IMR-90 (cell line): ENCODE measurements around the gene PTPRO. TPM values are rescaled to one million over a fixed set of nuclear protein-coding genes. Genes with fewer than 3 reads are reported as not detected.

Source experiments
- ATAC-seq: fragments of 200-7000 bp; cut with Tn5 transposase; 2 replicates; pipeline ENCODE4 v1.9.1; 2020; ENCODE audit warnings: low read depth, mild to moderate bottlenecking, moderate library complexity
- BruUV-seq: library from RNA; stranded (reverse); fragments of 400-500 nt; replicated peaks from 2 replicates; lab custom pipeline; 2021; lab: Mats Ljungman, UMichigan
- CTCF ChIA-PET: fragments of 300-600 bp; formaldehyde crosslinking; extraction: SDS; loops from one replicate; lab custom pipeline; 2021; ENCODE audit warnings: antibody characterized with exemption; lab: Yijun Ruan, JAX
- POLR2A ChIA-PET: fragments of 300-600 bp; sonication (Branson Sonifier 250); formaldehyde crosslinking; loops from one replicate; lab custom pipeline; 2022; ENCODE audit warnings: antibody characterized with exemption; ENCODE audit not compliant: unreplicated experiment; lab: Charles Lee
- DNase-seq: peaks from one replicate; pipeline ENCODE4 v3.0.0; 2013
- H2AFZ ChIP-seq: replicated peaks from 2 replicates; pipeline ENCODE3; 2013; ENCODE audit warnings: low read length, mild to moderate bottlenecking; ENCODE audit not compliant: poor library complexity
- H2AK5ac ChIP-seq: 2 replicates; pipeline ENCODE4 v1.6.1; 2013; ENCODE audit warnings: low read depth, low read length, inconsistent platforms
- H2AK9ac ChIP-seq: replicated peaks from 2 replicates; pipeline ENCODE3; 2013; ENCODE audit warnings: mild to moderate bottlenecking, low read depth, low read length, moderate library complexity; ENCODE audit not compliant: poor library complexity
- H2BK120ac ChIP-seq: 2 replicates; pipeline ENCODE4 v1.6.1; 2013; ENCODE audit warnings: low read depth, low read length, inconsistent platforms
- H2BK15ac ChIP-seq: 3 replicates; pipeline ENCODE4 v1.6.1; 2013; ENCODE audit warnings: low read depth, low read length, inconsistent platforms
- H2BK20ac ChIP-seq: 2 replicates; pipeline ENCODE4 v1.6.1; 2013; ENCODE audit warnings: low read depth, mild to moderate bottlenecking, inconsistent platforms, low read length, moderate library complexity
- H2BK5ac ChIP-seq: 2 replicates; pipeline ENCODE4 v1.6.1; 2013; ENCODE audit warnings: mild to moderate bottlenecking, low read depth, low read length, inconsistent platforms; ENCODE audit not compliant: poor library complexity, severe bottlenecking
- H3K14ac ChIP-seq: replicated peaks from 2 replicates; pipeline ENCODE4 v1.6.1; 2013; ENCODE audit warnings: low read depth, low read length, inconsistent platforms
- H3K18ac ChIP-seq: 2 replicates; pipeline ENCODE4 v1.6.1; 2013; ENCODE audit warnings: low read depth, low read length, control low read depth
- H3K23ac ChIP-seq: 2 replicates; pipeline ENCODE4 v1.6.1; 2013; ENCODE audit warnings: low read depth, low read length, inconsistent platforms
- H3K27ac ChIP-seq: 2 replicates; pipeline ENCODE4 v1.5.1; 2013; ENCODE audit warnings: mild to moderate bottlenecking, control low read depth, low read length; ENCODE audit not compliant: insufficient read depth
- H3K27me3 ChIP-seq: 2 replicates; pipeline ENCODE4 v1.6.1; 2013; ENCODE audit warnings: low read length; ENCODE audit not compliant: control insufficient read depth, insufficient read depth
- H3K36me3 ChIP-seq: 2 replicates; pipeline ENCODE4 v1.6.1; 2013; ENCODE audit warnings: low read length, mixed read lengths; ENCODE audit not compliant: control insufficient read depth, insufficient read depth
- H3K4ac ChIP-seq: 2 replicates; pipeline ENCODE4 v1.6.1; 2013; ENCODE audit warnings: low read depth, low read length, inconsistent platforms
- H3K4me1 ChIP-seq: 2 replicates; pipeline ENCODE4 v1.6.1; 2013; ENCODE audit warnings: low read length, mixed read lengths; ENCODE audit not compliant: control insufficient read depth, insufficient read depth
- H3K4me2 ChIP-seq: 2 replicates; pipeline ENCODE4 v1.6.1; 2013; ENCODE audit warnings: low read depth, mild to moderate bottlenecking, control low read depth, low read length, moderate library complexity
- H3K4me3 ChIP-seq: 2 replicates; pipeline ENCODE4 v1.5.1; 2013; ENCODE audit warnings: low read depth, mild to moderate bottlenecking, control low read depth, low read length, moderate library complexity; ENCODE audit not compliant: insufficient read depth
- H3K56ac ChIP-seq: 2 replicates; pipeline ENCODE4 v1.6.1; 2013; ENCODE audit warnings: low read length, inconsistent platforms; ENCODE audit not compliant: insufficient read depth; ENCODE audit errors: extremely low read depth
- H3K79me1 ChIP-seq, 2 experiments: 2 replicates each; pipeline ENCODE4 v1.6.1; 2013; ENCODE audit warnings: low read length in 2 of 2, inconsistent platforms in 1 of 2, low read depth in 1 of 2
- H3K9ac ChIP-seq: 2 replicates; pipeline ENCODE4 v1.6.1; 2013; ENCODE audit warnings: low read depth, low read length, control low read depth
- H3K9me1 ChIP-seq: 2 replicates; pipeline ENCODE4 v1.6.1; 2013; ENCODE audit warnings: low read length, inconsistent platforms; ENCODE audit not compliant: insufficient read depth
- H3K9me3 ChIP-seq: 2 replicates; pipeline ENCODE4 v1.6.1; 2013; ENCODE audit warnings: low read length; ENCODE audit not compliant: control insufficient read depth, insufficient read depth
- H4K20me1 ChIP-seq: 2 replicates; pipeline ENCODE4 v1.6.1; 2013; ENCODE audit warnings: low read length, inconsistent platforms; ENCODE audit not compliant: insufficient read depth
- H4K5ac ChIP-seq: 2 replicates; pipeline ENCODE4 v1.6.1; 2013; ENCODE audit warnings: mild to moderate bottlenecking, low read depth, low read length, control low read depth
- H4K8ac ChIP-seq, 2 experiments: 2 replicates each; pipeline ENCODE4 v1.6.1; 2013; ENCODE audit warnings: low read depth in 2 of 2, low read length in 2 of 2, control low read depth in 1 of 2, inconsistent platforms in 1 of 2
- H4K91ac ChIP-seq: 2 replicates; pipeline ENCODE4 v1.6.1; 2013; ENCODE audit warnings: low read depth, low read length, inconsistent platforms; ENCODE audit not compliant: insufficient read depth
- CHD1 ChIP-seq: IDR thresholded peaks from 2 replicates; pipeline ENCODE4 v1.6.1; 2012; ENCODE audit warnings: low read depth, low read length, improper control_type of control experiment
- CTCF ChIP-seq: conservative IDR thresholded peaks from 2 replicates; pipeline ENCODE4 v1.5.1; 2012; ENCODE audit warnings: mild to moderate bottlenecking, low read depth, low read length, improper control_type of control experiment
- MAZ ChIP-seq: IDR thresholded peaks from 2 replicates; pipeline ENCODE4 v1.6.1; 2012; ENCODE audit warnings: low read depth, mild to moderate bottlenecking, low read length, improper control_type of control experiment, moderate library complexity, borderline replicate concordance
- MXI1 ChIP-seq: IDR thresholded peaks from 2 replicates; pipeline ENCODE4 v1.6.1; 2012; ENCODE audit warnings: low read depth, mild to moderate bottlenecking, low read length, moderate library complexity, borderline replicate concordance
- RAD21 ChIP-seq: IDR thresholded peaks from 2 replicates; pipeline ENCODE4 v1.6.1; 2012; ENCODE audit warnings: low read length, improper control_type of control experiment
- RFX5 ChIP-seq: IDR thresholded peaks from 2 replicates; pipeline ENCODE4 v1.8.0; 2012; ENCODE audit warnings: low read depth, mild to moderate bottlenecking, low read length, moderate library complexity
- SMC3 ChIP-seq: fragments of 150-350 bp; IDR thresholded peaks from 2 replicates; pipeline ENCODE4 v1.6.1; 2016; ENCODE audit warnings: low read depth, mild to moderate bottlenecking, antibody characterized with exemption, low read length, moderate library complexity
- WGBS, 2 experiments: methylation state at CpG; one replicate each; pipeline versions ENCODE4 v1.1.5 to v1.1.7; 2013; ENCODE audit warnings: missing lambda C conversion rate in 2 of 2; ENCODE audit not compliant: insufficient read length in 1 of 2; ENCODE audit errors: extremely low coverage in 2 of 2; 5-methylcytosine and 5-hydroxymethylcytosine counted together
- dilution Hi-C: fragments of 300-500 bp; cut with HindIII; formaldehyde crosslinking; loops from one replicate; pipeline ENCODE4 v1.14.3; 2018; ENCODE audit warnings: low sequenced_read_pairs; ENCODE audit not compliant: unreplicated experiment
- in situ Hi-C: fragments of 300-500 bp; cut with MboI; formaldehyde crosslinking; loops from 3 replicates; pipeline ENCODE4 v1.14.3; 2019; ENCODE audit warnings: low sequenced_read_pairs, inconsistent platforms, mixed read lengths
- intact Hi-C: fragments of 100-400 bp; cut with micrococcal nuclease; formaldehyde crosslinking; loops from 2 replicates; pipeline ENCODE4 v1.10.0; 2022
- polyA plus RNA-seq, 3 experiments: library from polyadenylated mRNA; depleted of rRNA; stranded (reverse); fragments of >200 nt; gene quantifications; 2 replicates each; pipeline ENCODE4 v1.2.3, GENCODE V29; 2012; ENCODE audit warnings: low replicate concordance in 1 of 3
- total RNA-seq: library from RNA; depleted of rRNA; stranded (reverse); fragments of >200 nt; gene quantifications from 2 replicates; pipeline ENCODE4 v1.2.3, GENCODE V29; 2012
- TF ChIP-seq, protein P1 (sequence below): fragments of 150-350 bp; IDR thresholded peaks from 2 replicates; pipeline ENCODE4 v1.6.1; 2017; ENCODE audit warnings: mild to moderate bottlenecking, antibody characterized with exemption, low read length, low read depth

Gene PTPRO
- total and polyA plus RNA-seq, 2 of the 4 experiments (the other 2 are of a cell fraction) = 0.03 to 0.18 TPM

DNA sequence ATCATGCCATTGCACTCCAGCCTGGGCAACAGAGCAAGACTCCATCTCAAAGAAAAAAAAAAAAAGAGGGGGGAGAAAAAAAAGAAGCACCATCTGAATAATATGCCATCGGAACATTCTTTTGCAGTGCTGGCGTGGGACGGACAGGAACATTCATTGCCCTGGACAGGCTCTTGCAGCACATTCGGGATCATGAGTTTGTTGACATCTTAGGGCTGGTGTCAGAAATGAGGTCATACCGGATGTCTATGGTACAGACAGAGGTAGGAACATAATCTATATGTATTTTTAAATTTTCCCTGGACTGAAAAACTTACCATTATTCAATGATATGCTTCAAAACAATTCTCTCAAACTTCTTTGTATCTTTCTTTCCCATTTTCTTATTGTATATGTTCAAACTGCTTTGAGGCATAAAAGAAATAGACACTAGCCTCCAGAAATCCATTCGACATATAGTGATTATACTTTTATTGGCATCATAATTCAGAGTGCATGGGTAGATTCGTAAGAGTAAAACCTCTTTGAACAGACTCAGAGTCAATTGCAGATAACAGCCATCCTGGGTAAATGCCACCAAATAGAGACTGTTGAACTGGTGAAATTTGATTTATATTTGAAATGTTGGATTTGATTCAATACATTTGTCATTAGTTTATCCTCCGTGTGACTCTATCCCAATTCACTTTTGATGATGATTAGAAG is 267.2 kb downstream of the PTPRO start (continued):
- TF ChIP-seq, protein P1, sequence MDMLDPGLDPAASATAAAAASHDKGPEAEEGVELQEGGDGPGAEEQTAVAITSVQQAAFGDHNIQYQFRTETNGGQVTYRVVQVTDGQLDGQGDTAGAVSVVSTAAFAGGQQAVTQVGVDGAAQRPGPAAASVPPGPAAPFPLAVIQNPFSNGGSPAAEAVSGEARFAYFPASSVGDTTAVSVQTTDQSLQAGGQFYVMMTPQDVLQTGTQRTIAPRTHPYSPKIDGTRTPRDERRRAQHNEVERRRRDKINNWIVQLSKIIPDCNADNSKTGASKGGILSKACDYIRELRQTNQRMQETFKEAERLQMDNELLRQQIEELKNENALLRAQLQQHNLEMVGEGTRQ = no peak

- peak; percentile 70 for DNase-seq
- no peaks in the 10 kb centered on the region for H4K20me1 ChIP-seq
- H3K27ac ChIP-seq = no peak overlapping the region
- peak overlapping the region; percentile 27; the same call in 1 of the 2 replicates for H4K5ac ChIP-seq
- CTCF ChIA-PET = interaction anchor here (0.5 to 2.0 kb wide), 9 partner anchors 26 to 317 kb away, joined by 3 to 12 read pairs (median 4); no protein-coding TSS in a partner anchor
- peak overlapping the region; percentile 57; the same call in 1 of the 2 replicates for H3K23ac ChIP-seq
- H4K8ac ChIP-seq = peak overlapping the region in 1 of 2 experiments; percentile 89; a peak in 3 of 4 replicates
- peak overlapping the region; percentile 85 for H2AFZ ChIP-seq
- H3K4me2 ChIP-seq = peak overlapping the region; percentile 88
- peak overlapping the region; percentile 58; the same call in 1 of the 2 replicates for H3K18ac ChIP-seq
- peak overlapping the region; percentile 66 for H3K4ac ChIP-seq
- H4K91ac ChIP-seq = peak overlapping the region; percentile 38; the same call in 1 of the 2 replicates
- no TSS peak for BruUV-seq
- H2BK15ac ChIP-seq = peak overlapping the region; percentile 26; the same call in 1 of the 3 replicates
- dilution Hi-C loops (no loop called here), in situ Hi-C loops (no loop called here), intact Hi-C loops (loop anchor here (1.0 to 5.0 kb wide), 3 partner anchors 198 to 307 kb away; no protein-coding TSS in a partner anchor)
- no peak overlapping the region for H3K56ac ChIP-seq
- no peaks in the 10 kb centered on the region for H3K9me3 ChIP-seq
- POLR2A ChIA-PET = no interaction called here
- no peaks in the 10 kb centered on the region for H3K9me1 ChIP-seq
- no peak overlapping the region for H2AK5ac ChIP-seq
- 26% methylated on average over 5 of the region's 16 CpGs; no CpG with 5 or more reads in 1 of the 2 experiments for WGBS, 2 experiments
- H3K9ac ChIP-seq = peak overlapping the region; percentile 33
- no peaks in the 10 kb centered on the region for H3K79me1 ChIP-seq
- H2AK9ac ChIP-seq = no peak overlapping the region
- H2BK5ac ChIP-seq = peak overlapping the region; percentile 51
- H2BK20ac ChIP-seq = peak overlapping the region; percentile 69; the same call in 1 of the 2 replicates
- H3K14ac ChIP-seq = 0 out of 2 replicates have a peak overlapping the region, but pooled peaks have one; percentile 42
- ATAC-seq = peak; percentile 97
- no peaks in the 10 kb centered on the region for H3K36me3 ChIP-seq
- H2BK120ac ChIP-seq = peak overlapping the region; percentile 79
- H3K4me3 ChIP-seq = peak overlapping the region; percentile 37
- peak; percentile 99 for TF ChIP-seq SMC3
- TF ChIP-seq CTCF = peak; percentile 92
- TF ChIP-seq MXI1 = no peak
- no peak for TF ChIP-seq RFX5
- TF ChIP-seq CHD1 = no peak
- TF ChIP-seq MAZ = peak; percentile 5; the same call in 1 of the 2 replicates
- TF ChIP-seq RAD21 = peak; percentile 97
- peaks cover 2% of the 10 kb centered on the region; the same call in 1 of the 2 replicates for H3K27me3 ChIP-seq
- H3K4me1 ChIP-seq = no peaks in the 10 kb centered on the region
These were observed 268.0 kb downstream of the PTPRO start for GRCh38 chr12:15590180-15590826.
